Spleen (tissue), 11 donors: ENCODE results near the gene WFDC9. TPM values are rescaled to one million over a fixed set of nuclear protein-coding genes. Genes with fewer than 3 reads are reported as not detected.
"Not testable (repeated sequence)": the region's sequence is repeated elsewhere in the genome, so short reads cannot be mapped to it uniquely, and the experiment has no call there.

Source experiments
- DNase-seq: peaks from one replicate; pipeline ENCODE4 v3.0.0-alpha.2; 2020
- H3K27ac ChIP-seq, 8 donors: fragments of 200-600 bp; sonication (generic) in 7 of 8; 1 replicate in 4 of 8; 2 replicates in 4 of 8; pipeline versions ENCODE4 v1.5.0 to v1.8.0; 2016 to 2021; ENCODE audit warnings: inconsistent platforms in 4 of 8, mild to moderate bottlenecking in 4 of 8, moderate library complexity in 1 of 8
- H3K27me3 ChIP-seq, 7 donors: fragments of 200-600 bp; sonication (generic) in 6 of 7; replicated peaks in 1 of 7; 1 replicate in 4 of 7; 2 replicates in 3 of 7; pipeline versions ENCODE4 v1.5.0 to v1.8.0; 2016 to 2021; ENCODE audit warnings: inconsistent platforms in 3 of 7, mild to moderate bottlenecking in 1 of 7
- H3K36me3 ChIP-seq, 6 donors: fragments of 200-600 bp; sonication (generic) in 5 of 6; 1 replicate in 4 of 6; 2 replicates in 2 of 6; pipeline versions ENCODE4 v1.5.0 to v1.8.0; 2016 to 2021; ENCODE audit warnings: inconsistent platforms in 2 of 6
- H3K4me1 ChIP-seq, 6 donors: fragments of 200-600 bp; sonication (generic) in 5 of 6; 1 replicate in 3 of 6; 2 replicates in 3 of 6; pipeline versions ENCODE4 v1.5.0 to v1.8.0; 2016 to 2021; ENCODE audit warnings: inconsistent platforms in 3 of 6
- H3K4me3 ChIP-seq, 8 donors: fragments of 200-600 bp; sonication (generic) in 7 of 8; 1 replicate in 4 of 8; 2 replicates in 4 of 8; pipeline versions ENCODE4 v1.5.0 to v1.8.0; 2016 to 2021; ENCODE audit warnings: inconsistent platforms in 4 of 8, mild to moderate bottlenecking in 4 of 8, moderate library complexity in 2 of 8
- H3K9me3 ChIP-seq, 8 donors: fragments of 200-600 bp; sonication (generic) in 7 of 8; 1 replicate in 4 of 8; 2 replicates in 4 of 8; pipeline versions ENCODE4 v1.5.0 to v1.8.0; 2016 to 2021; ENCODE audit warnings: inconsistent platforms in 4 of 8
- POLR2A ChIP-seq, 3 donors: fragments of 450-650 bp; IDR thresholded peaks; one replicate each; pipeline ENCODE4 v1.5.1; 2017; ENCODE audit warnings: antibody characterized with exemption in 3 of 3, mild to moderate bottlenecking in 1 of 3
- POLR2AphosphoS5 ChIP-seq, 3 donors: sonication (generic); formaldehyde crosslinking; IDR thresholded peaks; one replicate each; pipeline ENCODE4 v1.5.1; 2017; ENCODE audit warnings: antibody characterized with exemption in 3 of 3
- WGBS, 5 donors: extraction: QIAGEN DNeasy Blood & Tissue Kit in 3 of 5; methylation state at CpG; one replicate each; pipeline versions ENCODE4 v1.1.5 to v1.1.7; 2013 to 2018; 5-methylcytosine and 5-hydroxymethylcytosine counted together
- intact Hi-C: fragments of 100-400 bp; cut with DNase I; formaldehyde crosslinking; loops from one replicate; pipeline ENCODE4 v1.15.0; 2023; ENCODE audit warnings: low total_unique reads
- polyA plus RNA-seq, 3 donors: library from polyadenylated mRNA; stranded (reverse); fragments of 200-250 nt; gene quantifications; one replicate each; pipeline ENCODE4 v1.2.1, GENCODE V29; 2013
- small RNA-seq, 4 donors: library from RNA; depleted of rRNA; stranded (forward); fragments of <200 nt; gene quantifications; one replicate each; pipeline ENCODE3, GENCODE V24; 2016
- total RNA-seq, 7 donors: library from RNA; depleted of rRNA in 3 of 7; stranded (reverse); fragments of >200 nt in 3 of 7; fragmentation: NEBNext Ultra II Directional in 4 of 7; extraction: Animal tissue kit (Norgen Biotek cat#: 25700) in 4 of 7; gene quantifications; one replicate each; pipeline versions ENCODE4 v1.1.0 to v1.2.1, GENCODE V29; 2016 to 2021
- TF ChIP-seq, protein P1 (sequence below), 11 experiments: fragments of 200-600 bp in 7 of 11; fragments of 450-650 bp in 4 of 11; sonication (generic) in 4 of 11; IDR thresholded peaks in 8 of 11; conservative IDR thresholded peaks in 3 of 11; 1 replicate in 7 of 11; 2 replicates in 4 of 11; pipeline versions ENCODE4 v1.4.0 to v1.8.0; 2016 to 2021; ENCODE audit warnings: antibody characterized with exemption in 11 of 11, inconsistent platforms in 4 of 11, mild to moderate bottlenecking in 1 of 11
- donor health status: healthy with polysubstance abuse.
- donor health status: DM: no; HTN: no; CAD: no; lungs with moderate emphysema.
- donor health status: DM: no; HTN: no; CAD: no.
- donor health status: Bipolar disorder and iron deficiency.
- donor health status: healthy.
- donor health status: DM: no; HTN: no; CAD: no.
- donor health status: DM: yes; HTN: yes; CAD: no.

WFDC9 gene
- total and polyA plus RNA-seq, 10 donors: not detected

DNA sequence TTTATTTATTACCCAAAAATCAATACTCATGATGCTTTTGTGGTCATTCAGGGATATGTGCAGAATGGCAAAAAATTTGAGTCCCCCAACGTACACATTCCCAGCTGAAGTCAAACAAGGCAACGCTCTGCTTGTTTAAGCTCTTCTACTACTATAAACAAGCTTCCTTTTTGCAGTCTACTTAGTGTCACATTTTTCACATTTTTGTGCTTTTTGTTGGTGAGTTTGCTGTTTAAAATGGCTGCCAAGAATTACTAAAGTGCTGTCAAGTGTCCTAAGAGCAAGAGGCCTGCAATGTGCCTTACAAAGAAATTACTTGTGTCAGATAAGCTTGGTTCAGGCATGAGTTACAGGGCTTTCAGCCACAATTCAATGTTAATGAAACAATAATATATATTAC is 54.1 kb downstream of the WFDC9 start:
- Histone ChIP-seq H3K36me3 (no peaks in the 10 kb centered on the region), H3K9me3 (no peaks in the 10 kb centered on the region), H3K4me3 (no peak overlapping the region), H3K27me3 (peaks cover 0 to 20% (median 0%) of the 10 kb centered on the region in 7 donors), H3K4me1 (no peaks in the 10 kb centered on the region), H3K27ac (no peak overlapping the region)
- intact Hi-C loops: no loop called here
- WGBS, 5 donors: 50 to 77% (median 56%) methylated on average over 2 of the region's 2 CpGs
- no peak for TF ChIP-seq POLR2AphosphoS5 (IDR thresholded peaks at IDR 0.05)
- TF ChIP-seq, protein P1, sequence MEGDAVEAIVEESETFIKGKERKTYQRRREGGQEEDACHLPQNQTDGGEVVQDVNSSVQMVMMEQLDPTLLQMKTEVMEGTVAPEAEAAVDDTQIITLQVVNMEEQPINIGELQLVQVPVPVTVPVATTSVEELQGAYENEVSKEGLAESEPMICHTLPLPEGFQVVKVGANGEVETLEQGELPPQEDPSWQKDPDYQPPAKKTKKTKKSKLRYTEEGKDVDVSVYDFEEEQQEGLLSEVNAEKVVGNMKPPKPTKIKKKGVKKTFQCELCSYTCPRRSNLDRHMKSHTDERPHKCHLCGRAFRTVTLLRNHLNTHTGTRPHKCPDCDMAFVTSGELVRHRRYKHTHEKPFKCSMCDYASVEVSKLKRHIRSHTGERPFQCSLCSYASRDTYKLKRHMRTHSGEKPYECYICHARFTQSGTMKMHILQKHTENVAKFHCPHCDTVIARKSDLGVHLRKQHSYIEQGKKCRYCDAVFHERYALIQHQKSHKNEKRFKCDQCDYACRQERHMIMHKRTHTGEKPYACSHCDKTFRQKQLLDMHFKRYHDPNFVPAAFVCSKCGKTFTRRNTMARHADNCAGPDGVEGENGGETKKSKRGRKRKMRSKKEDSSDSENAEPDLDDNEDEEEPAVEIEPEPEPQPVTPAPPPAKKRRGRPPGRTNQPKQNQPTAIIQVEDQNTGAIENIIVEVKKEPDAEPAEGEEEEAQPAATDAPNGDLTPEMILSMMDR (IDR thresholded peaks at IDR 0.05 in 8 of 11, conservative IDR thresholded peaks at IDR 0.05 in 3 of 11): no peak
- no peak for TF ChIP-seq POLR2A (IDR thresholded peaks at IDR 0.05)
- DNase-seq: no peak

DNA sequence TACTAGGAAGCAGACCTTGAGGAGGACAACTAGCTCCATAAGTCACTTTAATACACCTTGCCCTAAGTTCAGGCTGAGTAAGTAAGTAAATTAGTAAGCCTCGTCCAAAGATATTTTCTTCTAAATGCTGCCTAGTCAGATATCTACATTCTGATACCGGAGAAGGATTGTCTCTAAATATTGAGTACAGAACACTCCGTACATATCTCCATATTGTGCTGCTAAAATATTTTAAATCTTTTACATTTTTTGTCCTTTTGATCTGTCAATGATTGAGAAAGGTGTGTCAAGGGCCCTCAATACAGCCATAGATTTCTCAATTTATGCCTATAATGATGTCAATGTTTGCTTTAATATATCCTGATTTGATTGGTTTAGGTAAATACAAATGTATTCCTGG is 55.2 kb downstream of the WFDC9 start:
- H3K4me1 ChIP-seq: no peaks in the 10 kb centered on the region
- no peak for DNase-seq
- intact Hi-C loops: no loop called here
- H3K27ac ChIP-seq: no peak overlapping the region
- no peak for TF ChIP-seq POLR2A (IDR thresholded peaks at IDR 0.05)
- no peak for TF ChIP-seq POLR2AphosphoS5 (IDR thresholded peaks at IDR 0.05)
- TF ChIP-seq, protein P1 (IDR thresholded peaks at IDR 0.05 in 8 of 11, conservative IDR thresholded peaks at IDR 0.05 in 3 of 11): no peak
- H3K4me3 ChIP-seq: no peak overlapping the region
- no peaks in the 10 kb centered on the region for H3K36me3 ChIP-seq
- H3K9me3 ChIP-seq: no peaks in the 10 kb centered on the region
- peaks cover 0 to 20% (median 0%) of the 10 kb centered on the region in 7 donors for H3K27me3 ChIP-seq
- 85 to 93% (median 88%) methylated on average over 3 of the region's 3 CpGs for WGBS, 5 donors

DNA sequence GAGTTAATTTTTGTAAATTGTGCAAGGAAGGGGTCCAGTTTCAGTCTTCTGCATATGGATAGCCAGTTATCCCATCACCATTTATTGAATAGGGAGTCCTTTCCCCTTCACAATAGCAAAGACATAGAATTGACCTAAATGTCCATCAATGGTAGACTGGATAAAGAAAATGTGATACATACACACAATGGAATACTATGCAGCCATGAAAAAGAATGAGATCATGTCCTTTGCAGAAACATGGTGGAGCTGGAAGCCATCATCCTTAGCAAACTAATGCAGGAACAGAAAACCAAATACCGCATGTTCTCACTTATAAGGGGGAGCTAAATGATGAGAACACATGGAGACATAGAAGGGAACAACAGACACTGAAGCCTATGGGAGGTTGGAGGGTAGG is 61.4 kb downstream of the WFDC9 start:
- H3K36me3 ChIP-seq, H3K9me3 ChIP-seq, H3K4me3 ChIP-seq, H3K4me1 ChIP-seq, DNase-seq, H3K27ac ChIP-seq, intact Hi-C loops: not testable (repeated sequence)
- peaks cover 0 to 11% (median 0%) of the 10 kb centered on the region in 7 donors for H3K27me3 ChIP-seq
- 81 to 88% (median 86%) methylated on average over 1 of the region's 1 CpG for WGBS, 5 donors

DNA sequence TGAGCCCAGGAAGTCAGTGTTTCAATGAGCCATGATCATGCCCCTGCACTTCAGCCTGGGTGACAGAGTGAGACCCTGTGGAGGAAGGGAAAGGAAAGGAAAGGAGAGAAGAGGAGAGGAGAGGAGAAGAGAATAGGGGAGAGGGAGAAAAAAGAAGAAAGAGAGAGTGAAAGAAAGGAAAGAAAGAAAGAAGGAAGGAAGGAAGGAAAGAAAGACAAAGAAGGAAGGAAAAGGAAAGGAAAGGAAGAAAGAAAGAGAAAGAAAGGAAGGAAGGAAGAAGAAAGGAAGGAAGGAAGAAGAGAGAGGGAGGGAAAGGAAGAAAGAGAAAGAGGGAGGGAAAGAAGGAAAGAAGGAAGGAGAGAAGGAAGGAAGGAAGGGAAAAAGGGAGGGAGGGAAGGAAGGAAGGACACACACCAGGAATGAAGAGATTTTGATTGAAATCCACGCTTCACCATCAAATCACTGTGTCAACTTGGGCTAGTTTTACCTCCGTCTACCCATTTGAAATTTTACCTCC is 66.3 kb downstream of the WFDC9 start:
- Histone ChIP-seq H3K27me3 (peaks cover 0 to 32% (median 0%) of the 10 kb centered on the region in 7 donors), H3K4me3 (no peak overlapping the region), H3K4me1 (no peaks in the 10 kb centered on the region), H3K27ac (no peak overlapping the region), H3K9me3 (peaks cover 0 to 3% (median 0%) of the 10 kb centered on the region in 8 donors), H3K36me3 (no peaks in the 10 kb centered on the region)
- TF ChIP-seq POLR2A (IDR thresholded peaks at IDR 0.05): no peak
- intact Hi-C loops: no loop called here
- 72 to 83% (median 77%) methylated on average over 2 of the region's 2 CpGs for WGBS, 5 donors
- no peak for DNase-seq

Small RNA genes within 50 kb of the gene (small RNA-seq; reads per million reads assigned to genes)
- gene RNA5SP485: 0 reads per million in 4 donors

Other genes with a start within 250 kb of the WFDC9 start
- gene DBNDD2, start 223.0 kb downstream of the WFDC9 start, total RNA-seq: 10 to 100 TPM; 15.8 to 38.5 (median 28.1) TPM
- 10 to 100 TPM; 19.0 to 36.2 (median 31.8) TPM for gene DBNDD2, start 223.0 kb downstream of the WFDC9 start, polyA plus RNA-seq
- 10 to 100 TPM; 60.2 to 82.8 (median 69.6) TPM for gene PIGT, start 215.1 kb downstream of the WFDC9 start, total RNA-seq
- 10 to 100 TPM; 42.5 to 51.0 (median 49.8) TPM for gene PIGT, start 215.1 kb downstream of the WFDC9 start, polyA plus RNA-seq
- gene WFDC2, start 161.5 kb downstream of the WFDC9 start, total RNA-seq: under 1 TPM in 2 of 7 donors, not detected in 5; 0.74 to 0.79 TPM
- gene WFDC2, start 161.5 kb downstream of the WFDC9 start, polyA plus RNA-seq: 1 to 10 TPM in 1 of 3 donors, under 1 TPM in 2; 0.35 to 1.5 (median 0.58) TPM
- not detected for gene SPINT3, start 115.7 kb downstream of the WFDC9 start, total RNA-seq
- gene SPINT3, start 115.7 kb downstream of the WFDC9 start, polyA plus RNA-seq: not detected
- gene WFDC6, start 91.8 kb downstream of the WFDC9 start, total RNA-seq: not detected
- gene WFDC6, start 91.8 kb downstream of the WFDC9 start, polyA plus RNA-seq: not detected
- gene EPPIN, start 83.9 kb downstream of the WFDC9 start, total RNA-seq: not detected
- under 1 TPM in 1 of 3 donors, not detected in 2; 0.10 TPM for gene EPPIN, start 83.9 kb downstream of the WFDC9 start, polyA plus RNA-seq
- gene WFDC8, start 52.0 kb downstream of the WFDC9 start, total RNA-seq: not detected
- gene WFDC8, start 52.0 kb downstream of the WFDC9 start, polyA plus RNA-seq: not detected
- not detected for gene WFDC10A, start 1.5 kb downstream of the WFDC9 start, total RNA-seq
- not detected for gene WFDC10A, start 1.5 kb downstream of the WFDC9 start, polyA plus RNA-seq
- not detected for gene WFDC11, start 39.0 kb upstream of the WFDC9 start, total RNA-seq
- not detected for gene WFDC11, start 39.0 kb upstream of the WFDC9 start, polyA plus RNA-seq
- not detected for gene WFDC13, start 70.8 kb upstream of the WFDC9 start, total RNA-seq
- not detected for gene WFDC13, start 70.8 kb upstream of the WFDC9 start, polyA plus RNA-seq
- not detected for gene WFDC10B, start 73.7 kb upstream of the WFDC9 start, total RNA-seq
- gene WFDC10B, start 73.7 kb upstream of the WFDC9 start, polyA plus RNA-seq: not detected
- gene SPINT4, start 91.1 kb upstream of the WFDC9 start, total RNA-seq: not detected
- gene SPINT4, start 91.1 kb upstream of the WFDC9 start, polyA plus RNA-seq: not detected
- not detected for gene WFDC3, start 160.6 kb upstream of the WFDC9 start, total RNA-seq
- gene WFDC3, start 160.6 kb upstream of the WFDC9 start, polyA plus RNA-seq: 1 to 10 TPM in 1 of 3 donors, under 1 TPM in 2; 0.70 to 1.2 (median 0.89) TPM
- 10 to 100 TPM; 21.0 to 39.3 (median 29.6) TPM for gene DNTTIP1, start 160.7 kb upstream of the WFDC9 start, total RNA-seq
- gene DNTTIP1, start 160.7 kb upstream of the WFDC9 start, polyA plus RNA-seq: 10 to 100 TPM; 31.8 to 34.7 (median 32.5) TPM
- gene UBE2C, start 181.4 kb upstream of the WFDC9 start, total RNA-seq: 10 to 100 TPM in 4 of 7 donors, 1 to 10 TPM in 3; 3.0 to 22.2 (median 12.3) TPM
- 10 to 100 TPM; 11.4 to 56.4 (median 19.7) TPM for gene UBE2C, start 181.4 kb upstream of the WFDC9 start, polyA plus RNA-seq
- gene TNNC2, start 196.0 kb upstream of the WFDC9 start, total RNA-seq: under 1 TPM in 2 of 7 donors, not detected in 5; 0.54 to 0.89 TPM
- gene TNNC2, start 196.0 kb upstream of the WFDC9 start, polyA plus RNA-seq: 1 to 10 TPM; 1.4 to 3.4 (median 1.9) TPM
- 10 to 100 TPM in 6 of 7 donors, 1 to 10 TPM in 1; 8.8 to 32.4 (median 20.0) TPM for gene SNX21, start 202.5 kb upstream of the WFDC9 start, total RNA-seq
- 10 to 100 TPM in 2 of 3 donors, 1 to 10 TPM in 1; 6.3 to 15.8 (median 15.7) TPM for gene SNX21, start 202.5 kb upstream of the WFDC9 start, polyA plus RNA-seq
- gene ACOT8, start 226.1 kb upstream of the WFDC9 start, total RNA-seq: 10 to 100 TPM; 19.4 to 37.4 (median 24.7) TPM
- gene ACOT8, start 226.1 kb upstream of the WFDC9 start, polyA plus RNA-seq: 10 to 100 TPM; 28.1 to 36.7 (median 34.2) TPM
- gene ZSWIM3, start 226.3 kb upstream of the WFDC9 start, total RNA-seq: 1 to 10 TPM; 4.4 to 7.1 (median 5.4) TPM
- 1 to 10 TPM; 3.1 to 4.2 (median 3.5) TPM for gene ZSWIM3, start 226.3 kb upstream of the WFDC9 start, polyA plus RNA-seq
- 10 to 100 TPM in 6 of 7 donors, 1 to 10 TPM in 1; 8.5 to 16.1 (median 11.1) TPM for gene ZSWIM1, start 249.9 kb upstream of the WFDC9 start, total RNA-seq
- 1 to 10 TPM; 3.7 to 5.5 (median 3.9) TPM for gene ZSWIM1, start 249.9 kb upstream of the WFDC9 start, polyA plus RNA-seq